Neural crest cell (in vitro differentiated cells): ENCODE measurements around the gene TCFL5. TPM values are rescaled to one million over a fixed set of nuclear protein-coding genes. Genes with fewer than 3 reads are reported as not detected.
A peak's percentile ranks its signal among the peaks of the same experiment; 100 is the strongest.

Source experiments
- DNase-seq: peaks from one replicate; pipeline ENCODE4 v3.0.0; 2021; ENCODE audit warnings: low read depth, mixed read lengths, low spot score
- H3K27ac Mint-ChIP-seq: one replicate; pipeline ENCODE4 v1.8.0; 2021; ENCODE audit warnings: mild to moderate bottlenecking, mixed read lengths; ENCODE audit not compliant: unreplicated experiment
- H3K27me3 Mint-ChIP-seq: 2 replicates; pipeline ENCODE4 v1.8.0; 2021; ENCODE audit warnings: low read depth, mild to moderate bottlenecking, mixed read lengths
- H3K36me3 Mint-ChIP-seq: 2 replicates; pipeline ENCODE4 v1.8.0; 2021; ENCODE audit warnings: low read depth, mild to moderate bottlenecking, mixed read lengths
- H3K4me1 Mint-ChIP-seq: 2 replicates; pipeline ENCODE4 v1.8.0; 2021; ENCODE audit warnings: mixed read lengths
- H3K4me3 Mint-ChIP-seq: one replicate; pipeline ENCODE4 v1.8.0; 2021; ENCODE audit warnings: mild to moderate bottlenecking, mixed read lengths
- H3K9me3 Mint-ChIP-seq: 2 replicates; pipeline ENCODE4 v1.8.0; 2021; ENCODE audit warnings: mixed read lengths
- total RNA-seq: library from RNA; stranded (reverse); gene quantifications from 2 replicates; pipeline ENCODE4 v1.2.1, GENCODE V29; 2021
- TF ChIP-seq, protein P1 (sequence below): fragments of 200-600 bp; sonication (generic); conservative IDR thresholded peaks from 2 replicates; pipeline ENCODE4 v1.5.0; 2021; ENCODE audit warnings: antibody characterized with exemption, mild to moderate bottlenecking

Gene TCFL5
- total RNA-seq, 1 donor from 2014 or later: 17.6 TPM

DNA sequence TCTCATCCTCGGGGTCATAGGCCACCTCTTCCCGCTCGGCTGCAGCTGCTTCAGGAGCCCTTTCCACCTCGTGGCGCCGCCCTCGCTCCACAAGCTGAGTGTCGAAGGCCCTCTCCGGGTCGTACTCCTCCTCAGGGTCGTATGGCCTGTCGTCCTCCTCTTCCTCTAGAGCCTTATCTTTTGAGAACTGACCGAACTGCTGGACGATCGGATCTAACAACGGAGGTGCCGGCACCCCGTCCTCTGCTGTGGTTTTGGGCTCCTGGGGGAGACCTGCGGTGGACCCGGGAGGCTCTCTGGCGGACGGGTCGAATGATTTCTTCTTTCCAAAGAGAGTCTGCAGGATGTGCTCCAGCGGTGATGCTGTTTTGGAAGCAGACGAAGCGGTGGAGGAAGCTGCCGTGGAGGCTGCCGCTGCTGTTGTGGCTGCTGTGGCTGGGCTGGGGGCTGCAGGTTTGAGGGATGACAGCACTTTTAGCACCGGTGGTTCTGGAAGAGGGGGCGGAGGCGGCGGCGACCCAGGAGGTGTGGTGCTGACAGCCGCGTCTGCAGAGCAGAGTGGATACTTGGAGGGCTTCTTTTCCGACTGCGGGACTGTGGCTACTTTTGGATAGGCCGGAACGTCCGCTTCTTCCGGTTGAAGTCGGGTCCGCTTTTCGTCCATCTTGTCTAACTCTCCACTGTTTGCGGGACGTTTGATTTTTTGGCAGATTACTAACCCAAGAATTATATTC is 20.2 kb upstream of the TCFL5 start:
- no peak for DNase-seq
- Mint-ChIP-seq H3K27ac (peak overlapping the region; percentile 90), H3K9me3 (no peaks in the 10 kb centered on the region), H3K36me3 (peaks cover 8% of the 10 kb centered on the region), H3K4me1 (no peaks in the 10 kb centered on the region), H3K27me3 (no peaks in the 10 kb centered on the region), H3K4me3 (peak overlapping the region; percentile 35)
- TF ChIP-seq, protein P1, sequence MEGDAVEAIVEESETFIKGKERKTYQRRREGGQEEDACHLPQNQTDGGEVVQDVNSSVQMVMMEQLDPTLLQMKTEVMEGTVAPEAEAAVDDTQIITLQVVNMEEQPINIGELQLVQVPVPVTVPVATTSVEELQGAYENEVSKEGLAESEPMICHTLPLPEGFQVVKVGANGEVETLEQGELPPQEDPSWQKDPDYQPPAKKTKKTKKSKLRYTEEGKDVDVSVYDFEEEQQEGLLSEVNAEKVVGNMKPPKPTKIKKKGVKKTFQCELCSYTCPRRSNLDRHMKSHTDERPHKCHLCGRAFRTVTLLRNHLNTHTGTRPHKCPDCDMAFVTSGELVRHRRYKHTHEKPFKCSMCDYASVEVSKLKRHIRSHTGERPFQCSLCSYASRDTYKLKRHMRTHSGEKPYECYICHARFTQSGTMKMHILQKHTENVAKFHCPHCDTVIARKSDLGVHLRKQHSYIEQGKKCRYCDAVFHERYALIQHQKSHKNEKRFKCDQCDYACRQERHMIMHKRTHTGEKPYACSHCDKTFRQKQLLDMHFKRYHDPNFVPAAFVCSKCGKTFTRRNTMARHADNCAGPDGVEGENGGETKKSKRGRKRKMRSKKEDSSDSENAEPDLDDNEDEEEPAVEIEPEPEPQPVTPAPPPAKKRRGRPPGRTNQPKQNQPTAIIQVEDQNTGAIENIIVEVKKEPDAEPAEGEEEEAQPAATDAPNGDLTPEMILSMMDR: no peak

DNA sequence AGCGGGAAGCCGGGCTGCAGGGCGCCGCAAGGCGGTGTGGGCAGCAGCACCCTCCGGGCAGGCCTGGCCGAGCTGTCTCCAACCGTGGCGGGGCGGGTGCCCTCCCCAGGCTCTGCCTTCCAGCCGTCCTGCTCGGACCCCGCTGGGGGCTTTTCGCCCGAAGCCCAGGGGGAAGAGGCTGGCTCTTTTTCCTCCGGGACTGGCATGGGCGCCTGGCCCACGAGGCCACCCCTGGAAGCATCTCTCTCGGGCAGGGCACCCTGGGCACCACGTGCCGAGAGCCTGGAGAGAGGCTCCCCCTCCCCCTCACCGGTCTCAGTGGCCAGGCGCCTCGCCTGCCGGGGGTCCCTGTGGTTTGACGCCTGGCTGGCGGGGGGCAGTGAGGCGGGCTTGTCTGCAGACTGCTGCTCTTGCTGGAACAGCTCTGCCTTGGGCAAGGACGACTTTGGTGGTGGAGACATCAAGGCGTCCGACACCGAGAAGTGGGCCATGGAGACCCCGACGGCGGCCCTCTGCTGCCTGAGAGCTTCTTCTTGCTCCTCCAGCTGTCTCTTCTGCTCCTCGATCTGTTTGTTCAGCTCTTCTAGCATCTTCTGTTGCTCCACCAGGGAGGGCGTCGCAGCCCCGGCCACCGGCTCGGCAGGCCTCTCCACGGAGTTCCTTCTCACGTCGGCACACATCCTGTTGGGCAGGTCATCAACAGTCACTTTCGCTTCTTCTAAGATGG is 19.5 kb upstream of the TCFL5 start:
- Mint-ChIP-seq H3K27me3 (no peaks in the 10 kb centered on the region), H3K4me1 (peaks cover under 1% of the 10 kb centered on the region), H3K27ac (peak overlapping the region; percentile 90), H3K9me3 (no peaks in the 10 kb centered on the region), H3K4me3 (peak overlapping the region; percentile 35), H3K36me3 (peaks cover 4% of the 10 kb centered on the region)
- TF ChIP-seq, protein P1: no peak
- no peak for DNase-seq

- Mint-ChIP-seq H3K27ac (no peak overlapping the region), H3K4me3 (no peak overlapping the region), H3K36me3 (peaks cover 6% of the 10 kb centered on the region), H3K4me1 (peaks cover 8% of the 10 kb centered on the region), H3K27me3 (peaks cover 3% of the 10 kb centered on the region), H3K9me3 (no peaks in the 10 kb centered on the region)
- no peak for DNase-seq
- TF ChIP-seq, protein P1: no peak
Measured at GRCh38 chr20:62880147-62880934, 18.7 kb upstream of the TCFL5 start.

GRCh38 chr20:62879275-62880146 is 17.9 kb upstream of the TCFL5 start:
- Mint-ChIP-seq H3K36me3 (peaks cover 6% of the 10 kb centered on the region), H3K4me1 (peaks cover 14% of the 10 kb centered on the region), H3K9me3 (no peaks in the 10 kb centered on the region), H3K27ac (no peak overlapping the region), H3K4me3 (no peak overlapping the region), H3K27me3 (peaks cover 7% of the 10 kb centered on the region)
- DNase-seq: no peak
- TF ChIP-seq, protein P1: no peak
